NT2/D1 (cell line): ENCODE measurements around the gene ANK2.

Experiments
- DNase-seq: peaks from one replicate; pipeline ENCODE4 v3.0.0-alpha.2; 2011; ENCODE audit warnings: low read depth, low spot score
- H3K27me3 ChIP-seq: 2 replicates; pipeline ENCODE4 v1.6.0; 2011; ENCODE audit warnings: mild to moderate bottlenecking; ENCODE audit not compliant: insufficient read length, insufficient read depth
- H3K36me3 ChIP-seq: 2 replicates; pipeline ENCODE4 v1.6.1; 2011; ENCODE audit warnings: mild to moderate bottlenecking, low read length, mixed read lengths; ENCODE audit not compliant: insufficient read depth, insufficient read length
- H3K4me1 ChIP-seq: 2 replicates; pipeline ENCODE4 v1.5.1; 2011; ENCODE audit not compliant: insufficient read depth, insufficient read length
- H3K4me3 ChIP-seq: 2 replicates; pipeline ENCODE4 v1.5.1; 2011; ENCODE audit warnings: low read depth; ENCODE audit not compliant: insufficient read length
- H3K9ac ChIP-seq: 2 replicates; pipeline ENCODE4 v1.6.0; 2011; ENCODE audit warnings: low read depth; ENCODE audit not compliant: insufficient read length
- H3K9me3 ChIP-seq: 2 replicates; pipeline ENCODE4 v1.5.1; 2011; ENCODE audit warnings: mild to moderate bottlenecking, low read length; ENCODE audit not compliant: insufficient read depth
- SUZ12 ChIP-seq: IDR thresholded peaks from 2 replicates; pipeline ENCODE4 v1.6.1; 2011; ENCODE audit not compliant: insufficient read length, insufficient read depth; ENCODE audit errors: extremely low read depth
- YY1 ChIP-seq: IDR thresholded peaks from 2 replicates; pipeline ENCODE4 v1.6.1; 2011; ENCODE audit not compliant: insufficient read length, insufficient read depth
- ZNF274 ChIP-seq: IDR thresholded peaks from 2 replicates; pipeline ENCODE4 v1.6.1; 2011; ENCODE audit warnings: mild to moderate bottlenecking, low read depth, low read length

ANK2 gene

GRCh38 chr4:113052379-113052951 is 3.0 kb downstream of the ANK2 start:
- H3K9me3 ChIP-seq = no peaks in the 10 kb centered on the region
- H3K27me3 ChIP-seq = no peaks in the 10 kb centered on the region
- H3K36me3 ChIP-seq = no peaks in the 10 kb centered on the region
- H3K9ac ChIP-seq = no peak overlapping the region
- DNase-seq = no peak
- H3K4me1 ChIP-seq = no peaks in the 10 kb centered on the region
- H3K4me3 ChIP-seq = no peak overlapping the region
- TF ChIP-seq ZNF274 (no peak), SUZ12 (no peak), YY1 (no peak)

GRCh38 chr4:113053883-113054282 is 4.4 kb downstream of the ANK2 start:
- Histone ChIP-seq H3K27me3 (no peaks in the 10 kb centered on the region), H3K9me3 (no peaks in the 10 kb centered on the region), H3K36me3 (no peaks in the 10 kb centered on the region), H3K4me1 (no peaks in the 10 kb centered on the region), H3K9ac (no peak overlapping the region), H3K4me3 (no peak overlapping the region)
- TF ChIP-seq YY1 (no peak), ZNF274 (no peak), SUZ12 (no peak)
- no peak for DNase-seq

DNA sequence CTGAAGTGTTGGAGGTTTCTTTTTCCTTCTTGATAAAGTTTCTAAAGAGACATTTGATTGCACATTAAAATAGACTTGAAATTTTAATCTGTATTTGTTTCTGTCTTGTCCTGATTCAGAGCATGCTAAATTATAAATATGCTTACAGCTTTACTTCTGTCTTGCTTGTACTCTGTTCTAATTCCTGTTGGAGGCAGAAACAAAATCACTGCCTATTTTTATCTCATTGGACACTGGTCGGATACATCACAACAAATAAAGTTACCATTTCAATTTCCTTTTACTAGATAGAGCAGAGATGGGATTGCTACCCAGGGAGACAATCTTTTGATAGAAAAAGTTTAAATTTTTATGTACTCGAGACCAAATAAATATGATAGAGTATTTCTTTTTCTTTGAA is 6.9 kb downstream of the ANK2 start:
- Histone ChIP-seq H3K4me1 (no peaks in the 10 kb centered on the region), H3K36me3 (no peaks in the 10 kb centered on the region), H3K4me3 (no peak overlapping the region), H3K9me3 (no peaks in the 10 kb centered on the region), H3K9ac (no peak overlapping the region), H3K27me3 (no peaks in the 10 kb centered on the region)
- TF ChIP-seq YY1 = no peak
- TF ChIP-seq SUZ12 = no peak
- no peak for TF ChIP-seq ZNF274
- no peak for DNase-seq

- no peaks in the 10 kb centered on the region for H3K4me1 ChIP-seq
- H3K9ac ChIP-seq = no peak overlapping the region
- TF ChIP-seq YY1 = no peak
- no peak for TF ChIP-seq SUZ12
- TF ChIP-seq ZNF274 = no peak
- H3K9me3 ChIP-seq = no peaks in the 10 kb centered on the region
- H3K27me3 ChIP-seq = no peaks in the 10 kb centered on the region
- no peak for DNase-seq
- H3K36me3 ChIP-seq = no peaks in the 10 kb centered on the region
- no peak overlapping the region for H3K4me3 ChIP-seq
These were observed 8.4 kb downstream of the ANK2 start for GRCh38 chr4:113057891-113058290.

DNA sequence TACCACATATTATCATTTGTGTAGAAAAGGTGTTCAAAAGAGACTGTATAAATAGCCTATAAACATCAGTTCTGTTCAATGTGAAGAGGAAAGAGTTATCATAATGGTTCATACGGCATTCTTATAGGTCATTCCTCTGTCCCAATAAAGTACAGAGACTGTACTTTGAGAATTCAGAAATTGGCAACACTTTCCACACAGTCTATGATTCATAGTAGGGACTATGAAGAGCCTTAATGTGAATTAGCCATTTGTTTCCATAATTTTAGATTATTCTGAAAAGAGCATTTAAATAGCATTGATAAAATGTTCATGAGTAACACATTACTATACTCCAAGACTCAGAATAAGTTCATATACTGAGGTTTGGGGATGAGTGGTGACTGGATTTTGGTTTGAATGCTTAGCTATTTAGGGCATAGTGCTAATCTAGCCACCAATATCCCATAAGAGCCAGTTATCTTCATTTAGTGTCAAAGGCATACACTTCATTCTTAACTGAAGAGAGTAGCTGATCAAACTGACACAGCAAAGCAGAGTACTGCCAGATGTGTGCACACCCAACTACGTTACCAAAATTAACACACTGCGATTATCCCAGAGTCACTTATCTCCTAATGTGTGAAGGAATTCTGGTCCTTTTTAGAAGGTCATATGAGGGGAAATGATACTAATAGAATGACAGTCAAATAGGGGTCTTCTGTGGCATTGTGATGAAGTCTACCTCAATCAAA is 10.2 kb downstream of the ANK2 start:
- H3K27me3 ChIP-seq = no peaks in the 10 kb centered on the region
- TF ChIP-seq ZNF274 (no peak), YY1 (no peak), SUZ12 (no peak)
- H3K36me3 ChIP-seq = no peaks in the 10 kb centered on the region
- no peak overlapping the region for H3K4me3 ChIP-seq
- H3K9ac ChIP-seq = no peak overlapping the region
- no peaks in the 10 kb centered on the region for H3K4me1 ChIP-seq
- no peak for DNase-seq
- no peaks in the 10 kb centered on the region for H3K9me3 ChIP-seq

- no peaks in the 10 kb centered on the region for H3K36me3 ChIP-seq
- no peaks in the 10 kb centered on the region for H3K27me3 ChIP-seq
- TF ChIP-seq YY1 (no peak), SUZ12 (no peak), ZNF274 (no peak)
- H3K9ac ChIP-seq = no peak overlapping the region
- no peak overlapping the region for H3K4me3 ChIP-seq
- DNase-seq = no peak
- no peaks in the 10 kb centered on the region for H3K9me3 ChIP-seq
- no peaks in the 10 kb centered on the region for H3K4me1 ChIP-seq
These were observed 11.4 kb downstream of the ANK2 start for GRCh38 chr4:113060853-113061252.

GRCh38 chr4:113064244-113064643 is 14.8 kb downstream of the ANK2 start:
- no peak for TF ChIP-seq ZNF274
- TF ChIP-seq SUZ12 = no peak
- no peak for TF ChIP-seq YY1

More at GRCh38 chr4:113064244-113064643, 14.8 kb downstream of the ANK2 start:
- no peaks in the 10 kb centered on the region for H3K27me3 ChIP-seq
- H3K4me3 ChIP-seq = no peak overlapping the region
- H3K9me3 ChIP-seq = no peaks in the 10 kb centered on the region
- H3K36me3 ChIP-seq = no peaks in the 10 kb centered on the region
- DNase-seq = peak; percentile 89
- H3K4me1 ChIP-seq = no peaks in the 10 kb centered on the region
- H3K9ac ChIP-seq = no peak overlapping the region
